GM21447 (cell line): ENCODE results near the gene OR6T1.

Source experiments
- ATAC-seq: cut with Tn5 transposase; IDR thresholded peaks from one replicate; pipeline ENCODE4 v1.9.1; 2021; ENCODE audit not compliant: unreplicated experiment

The OR6T1 gene, protein sequence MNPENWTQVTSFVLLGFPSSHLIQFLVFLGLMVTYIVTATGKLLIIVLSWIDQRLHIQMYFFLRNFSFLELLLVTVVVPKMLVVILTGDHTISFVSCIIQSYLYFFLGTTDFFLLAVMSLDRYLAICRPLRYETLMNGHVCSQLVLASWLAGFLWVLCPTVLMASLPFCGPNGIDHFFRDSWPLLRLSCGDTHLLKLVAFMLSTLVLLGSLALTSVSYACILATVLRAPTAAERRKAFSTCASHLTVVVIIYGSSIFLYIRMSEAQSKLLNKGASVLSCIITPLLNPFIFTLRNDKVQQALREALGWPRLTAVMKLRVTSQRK

DNA sequence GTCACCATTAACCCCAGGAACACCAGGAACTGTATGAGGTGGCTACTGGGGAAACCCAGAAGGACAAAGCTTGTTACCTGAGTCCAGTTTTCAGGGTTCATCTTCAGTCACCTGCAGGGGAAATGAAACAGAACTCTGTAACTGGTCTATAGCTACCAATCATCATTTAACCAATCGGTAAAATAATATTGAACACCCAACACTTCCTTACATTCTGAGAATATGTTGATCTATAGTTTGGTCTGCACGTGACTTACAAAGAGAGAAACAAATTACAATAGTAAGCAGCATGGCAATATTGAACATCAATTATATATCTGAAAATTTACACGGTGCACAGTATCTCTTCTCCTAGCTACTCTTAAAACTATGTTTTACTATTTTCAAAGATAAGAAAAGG, at the start of gene OR6T1:
Gene OR6T1, minus strand, starts transcription at position 101 of the 400 bp plus-strand sequence. Its CDS starts 0 bp downstream, at position 101.
- no peak for ATAC-seq

DNA sequence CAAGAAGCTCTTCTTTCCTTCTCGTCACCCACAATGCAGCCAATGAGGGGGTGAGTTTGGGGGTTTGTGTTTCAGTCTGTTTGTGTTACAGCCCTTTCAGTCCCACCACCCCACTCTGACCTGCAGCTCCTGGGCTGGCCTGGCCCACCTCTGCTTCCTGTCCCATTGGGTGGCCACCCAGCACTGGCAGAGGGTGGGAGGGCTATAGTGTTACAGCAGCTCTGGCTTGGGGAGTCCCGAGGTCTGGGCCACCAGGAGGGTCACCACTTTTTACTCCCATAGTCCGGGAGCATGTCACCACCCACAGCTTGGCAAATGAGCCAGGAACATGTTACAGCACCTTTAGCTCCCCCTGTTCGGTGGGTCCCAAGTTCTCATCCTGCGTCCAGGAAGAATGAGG, 35.7 kb upstream of the OR6T1 start:
- ATAC-seq, result no peak

DNA sequence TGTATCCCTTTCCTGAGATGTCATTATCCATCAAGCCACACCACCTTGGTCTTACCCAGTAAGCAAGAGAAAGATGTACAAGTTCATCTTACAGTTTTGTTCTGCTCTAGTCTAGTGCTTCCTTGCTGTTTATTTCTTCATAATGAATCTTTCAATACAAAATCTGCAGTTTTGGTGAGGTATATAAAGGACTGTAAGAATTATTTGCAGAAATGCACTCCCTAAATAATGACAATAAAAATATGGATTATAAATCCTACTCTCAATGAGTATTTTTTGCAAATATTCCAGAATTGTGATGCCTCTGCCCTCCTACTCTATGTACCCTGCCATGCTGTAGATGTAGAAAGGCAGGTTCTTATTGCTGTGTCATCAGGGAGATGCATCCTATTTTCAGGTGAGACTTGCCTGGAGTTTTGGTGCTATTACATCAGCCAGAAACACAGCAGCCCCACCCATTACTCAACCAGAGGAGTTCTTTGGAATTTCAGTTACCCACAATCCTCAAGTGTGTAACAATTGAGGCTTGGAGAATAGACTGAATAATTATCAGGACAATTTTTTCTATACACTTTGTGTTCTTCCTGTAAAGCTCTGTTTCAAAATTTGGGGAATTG, 34.2 kb upstream of the OR6T1 start, which contains the start of gene OR10S1:
Gene OR10S1, minus strand, starts transcription at position 51 of the 617 bp plus-strand sequence. CDS start 117 bp downstream, outside the sequence.
- no peak for ATAC-seq

DNA sequence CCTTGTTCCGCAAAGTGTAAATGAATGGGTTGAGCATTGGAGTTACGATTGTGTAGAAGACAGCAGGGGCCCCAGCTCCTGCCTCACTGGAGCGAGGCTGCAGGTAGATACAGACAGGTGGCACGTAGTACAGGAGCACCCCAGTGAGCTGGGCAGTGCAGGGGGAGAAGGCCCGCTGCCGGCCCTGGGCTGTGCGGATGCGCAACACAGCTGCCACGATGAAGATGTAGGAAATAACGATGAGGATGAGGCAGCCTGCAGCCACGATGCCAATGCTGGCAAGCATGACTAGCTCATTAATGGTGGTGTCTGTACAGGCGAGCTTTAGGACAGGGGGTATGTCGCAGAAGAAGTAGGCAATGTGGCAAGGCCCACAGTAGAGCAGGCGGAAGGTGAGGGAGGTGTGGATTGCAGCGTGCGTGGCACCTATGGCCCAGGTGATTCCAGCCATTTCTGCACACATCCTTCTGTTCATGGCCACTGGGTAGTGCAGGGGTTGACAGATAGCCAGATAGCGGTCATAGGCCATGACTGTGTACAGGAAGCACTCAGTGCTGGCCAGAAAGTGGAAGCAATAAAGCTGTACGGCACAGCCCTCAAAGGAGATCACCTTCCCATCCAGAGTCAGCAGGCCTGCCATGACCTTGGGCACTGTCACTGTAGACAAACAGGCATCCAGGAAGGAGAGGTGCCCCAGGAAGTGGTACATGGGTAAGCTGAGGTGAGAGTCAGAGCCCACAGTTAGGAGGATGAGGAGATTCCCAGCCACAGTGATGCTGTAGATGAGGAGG, 33.3 kb upstream of the OR6T1 start:
- no peak for ATAC-seq

DNA sequence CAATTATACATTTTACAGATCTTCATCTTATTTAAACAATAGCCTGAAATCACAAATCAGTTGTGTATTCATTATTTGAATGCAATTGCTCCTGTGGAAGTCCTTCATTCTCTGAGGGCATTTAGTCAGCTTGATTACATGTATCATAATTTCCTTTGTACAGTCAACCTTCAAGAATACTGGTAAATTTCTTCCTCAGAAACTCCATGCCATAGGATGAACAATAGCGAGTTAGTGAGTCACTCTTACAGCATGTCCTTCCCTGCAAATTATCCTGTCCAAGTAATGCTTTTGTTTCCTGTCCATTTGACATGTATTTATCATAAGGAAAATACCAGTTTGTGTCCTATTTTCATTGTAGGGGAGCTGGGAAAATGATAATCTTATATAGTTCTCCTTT, 30.2 kb upstream of the OR6T1 start:
- no peak for ATAC-seq

DNA sequence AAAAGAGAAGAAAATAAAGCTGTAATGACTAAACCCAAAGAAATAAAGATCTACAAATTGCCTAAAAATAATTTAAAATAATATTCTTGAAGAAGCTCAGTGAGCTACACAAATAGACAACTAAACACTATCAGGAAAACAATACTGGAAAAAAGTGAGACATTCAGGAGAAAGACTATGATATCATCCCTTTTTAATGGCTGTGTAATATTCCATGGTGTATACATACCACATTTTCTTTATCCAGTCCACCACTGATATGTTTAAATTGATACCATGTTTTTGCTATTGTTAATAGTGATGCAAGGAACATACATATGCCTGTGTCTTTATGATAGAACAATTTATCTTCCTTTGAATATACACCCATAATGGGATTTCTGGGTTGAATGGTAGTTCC, 13.1 kb upstream of the OR6T1 start:
- no peak for ATAC-seq

DNA sequence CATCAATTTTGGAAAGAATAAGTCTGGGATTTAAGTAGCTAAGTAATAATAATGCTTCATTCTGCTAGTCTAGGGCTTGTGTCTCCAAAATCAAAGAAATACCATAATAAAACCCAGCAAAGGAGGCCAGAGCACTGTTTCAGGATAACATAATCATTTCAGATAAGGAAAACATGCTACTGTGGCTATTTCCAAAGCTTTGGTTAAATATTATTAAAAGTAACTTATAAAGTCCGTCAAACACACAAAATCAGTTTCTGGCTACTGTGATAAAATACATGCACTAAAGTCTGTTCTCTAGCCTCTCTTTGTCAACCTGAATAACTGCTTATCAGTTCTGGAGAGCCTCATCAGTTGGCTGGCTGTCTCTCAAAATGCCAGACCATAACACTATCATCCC, 1.5 kb upstream of the OR6T1 start:
- ATAC-seq, result no peak

DNA sequence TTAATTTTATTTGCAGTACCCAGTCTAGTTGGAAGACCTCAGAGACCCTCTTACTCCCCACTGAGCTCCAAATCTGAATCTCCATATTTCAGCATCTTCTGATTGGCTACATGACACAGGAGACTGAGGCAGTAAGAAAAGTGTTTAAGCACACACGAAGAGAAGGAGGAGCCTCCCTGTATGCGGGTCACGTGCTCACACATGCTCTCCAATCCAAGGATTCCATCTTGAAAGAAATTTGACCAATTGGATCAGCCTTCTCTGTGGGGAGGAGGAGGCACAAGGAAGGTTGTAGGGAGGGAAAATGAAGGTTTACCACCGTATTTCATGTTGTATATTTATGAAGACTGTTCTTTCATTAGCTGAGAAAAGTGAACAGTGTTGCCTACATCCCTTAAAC, 1.2 kb downstream of the OR6T1 start:
- ATAC-seq, result no peak

DNA sequence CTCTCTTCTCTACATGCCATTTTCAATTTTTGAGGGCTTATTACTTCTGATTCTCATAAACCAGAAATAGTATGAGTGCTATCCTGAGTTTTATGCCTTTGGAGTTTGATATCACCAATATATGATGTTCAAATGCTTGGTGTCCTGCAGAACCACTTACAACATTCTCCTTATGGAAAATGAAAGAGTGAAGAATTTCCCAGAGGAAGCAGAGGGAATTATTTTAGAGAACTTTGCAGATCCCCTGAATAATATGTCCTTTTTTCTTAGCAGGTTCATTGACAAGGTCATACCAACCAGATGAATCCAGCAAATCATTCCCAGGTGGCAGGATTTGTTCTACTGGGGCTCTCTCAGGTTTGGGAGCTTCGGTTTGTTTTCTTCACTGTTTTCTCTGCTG, 4.3 kb downstream of the OR6T1 start, which contains the start of gene OR4D5:
Gene OR4D5, plus strand, starts transcription at position 301 of the 400 bp plus-strand sequence. Its CDS starts 0 bp downstream, at position 301.
- ATAC-seq, result no peak

DNA sequence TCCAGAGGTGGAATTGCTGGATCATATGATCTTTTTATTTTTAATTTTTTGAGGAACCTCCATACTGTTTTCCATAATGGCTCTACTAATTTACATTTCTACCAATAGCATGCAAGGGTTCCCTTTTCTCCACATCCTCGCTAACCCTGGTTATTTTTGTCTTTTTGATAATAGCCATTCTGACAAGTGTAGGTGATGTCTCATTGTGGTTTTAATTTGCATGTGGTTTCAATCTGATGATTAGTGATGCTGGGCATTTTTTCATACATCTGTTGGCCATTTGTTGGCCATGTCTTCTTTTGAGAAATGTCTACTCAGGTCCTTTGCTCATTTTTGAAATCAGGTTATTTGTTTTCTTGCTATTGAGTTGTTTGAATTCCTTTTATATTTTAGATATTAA, 19.6 kb downstream of the OR6T1 start:
- no peak for ATAC-seq

DNA sequence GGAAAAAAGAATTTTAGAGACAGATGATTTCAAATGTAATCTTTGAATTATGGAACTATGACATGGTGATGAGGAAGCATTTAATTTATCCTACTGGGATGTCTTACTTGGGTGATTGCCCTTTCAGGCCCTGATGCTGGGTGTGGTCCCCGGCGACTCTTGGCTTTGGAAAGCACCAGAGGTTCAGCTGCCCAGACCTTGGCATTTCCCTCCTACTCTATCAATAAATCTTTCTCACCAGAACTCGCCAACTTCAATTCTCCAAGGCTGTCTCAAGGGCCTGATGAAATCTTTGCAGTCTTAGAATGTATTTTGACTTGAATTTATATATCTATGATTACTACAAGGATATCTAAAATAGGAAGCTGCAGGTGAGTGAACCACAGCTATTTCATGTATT, 22.7 kb downstream of the OR6T1 start:
- ATAC-seq, result no peak

DNA sequence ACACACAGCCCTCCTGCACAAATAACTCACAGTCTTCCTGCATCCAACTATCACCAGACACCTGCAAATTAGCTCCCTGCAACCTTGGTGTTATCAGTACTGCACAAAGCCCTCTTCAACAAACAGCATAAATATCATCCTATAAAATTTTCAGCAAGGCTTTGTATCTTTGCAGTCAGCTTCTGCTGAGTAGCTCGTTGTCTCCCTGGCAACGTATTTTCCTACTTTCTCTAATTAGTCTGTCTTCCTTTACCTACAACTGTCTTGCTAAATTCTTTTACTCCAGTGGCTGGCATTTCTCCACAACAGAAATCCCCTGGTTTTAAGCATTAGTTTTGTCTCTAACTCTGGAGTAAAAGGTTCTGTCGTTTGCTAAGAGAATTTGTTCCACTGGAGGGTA, 37.8 kb downstream of the OR6T1 start:
- no peak for ATAC-seq

DNA sequence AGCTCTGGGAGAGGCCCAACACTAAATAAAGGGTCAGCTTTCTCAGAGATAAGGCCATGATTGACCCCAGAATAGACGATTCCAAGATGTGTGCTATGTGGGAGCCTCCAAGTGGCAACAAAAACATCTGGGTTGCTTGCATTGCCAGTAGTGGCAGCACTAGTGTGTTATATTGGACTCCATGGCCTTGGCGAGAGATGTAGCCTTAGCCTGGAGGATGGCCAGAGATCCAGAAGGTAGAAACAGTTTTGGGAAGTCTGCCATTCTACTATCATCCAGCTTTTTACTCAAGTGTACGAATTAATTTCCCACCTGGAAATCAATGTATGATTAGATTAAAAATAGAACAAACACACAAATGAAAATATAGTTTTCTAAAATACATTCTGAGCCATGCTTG, 38.7 kb downstream of the OR6T1 start:
- ATAC-seq, result no peak

DNA sequence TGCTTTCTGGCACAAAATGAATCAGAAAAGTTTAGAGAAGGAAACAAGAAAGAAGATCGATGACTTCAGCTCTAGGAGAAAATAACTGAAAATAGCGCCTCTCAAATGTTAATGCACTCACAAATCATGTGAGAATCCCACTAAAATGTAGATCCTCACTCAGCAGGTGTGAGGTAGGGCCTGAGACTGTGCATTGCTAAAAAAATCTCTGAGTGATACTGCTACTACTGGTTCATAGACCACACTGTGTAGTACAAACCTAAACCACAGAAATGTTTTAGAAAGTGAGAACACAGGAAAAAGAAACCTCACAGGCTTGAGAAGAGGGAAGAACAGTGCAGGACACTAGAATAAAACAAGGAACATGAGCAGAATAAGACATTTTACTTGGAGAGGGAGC, 39.7 kb downstream of the OR6T1 start:
- ATAC-seq, result peak; percentile 74

DNA sequence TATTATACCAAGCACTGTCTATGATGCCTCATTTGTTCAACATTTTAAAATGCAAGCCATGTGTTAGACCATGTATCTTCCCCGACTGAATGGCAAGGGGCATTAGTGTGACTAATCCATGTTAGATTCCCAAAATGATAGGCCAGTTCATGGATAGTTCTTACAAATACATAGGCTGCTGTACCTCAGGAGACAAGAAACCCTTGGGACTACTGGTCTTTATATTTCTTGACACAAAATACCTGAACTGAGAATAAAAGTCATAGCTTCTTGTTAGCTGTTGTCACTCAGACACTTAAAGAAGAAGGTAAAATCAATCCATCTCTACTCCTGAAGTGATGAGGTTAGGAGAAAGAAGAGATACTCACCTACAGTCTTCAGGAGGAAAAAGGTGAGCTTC, 41.8 kb downstream of the OR6T1 start, which contains the start of gene OR8D4:
Gene OR8D4, plus strand, starts transcription at position 301 of the 400 bp plus-strand sequence. CDS start 4,265 bp downstream, outside the sequence.
- ATAC-seq, result no peak

DNA sequence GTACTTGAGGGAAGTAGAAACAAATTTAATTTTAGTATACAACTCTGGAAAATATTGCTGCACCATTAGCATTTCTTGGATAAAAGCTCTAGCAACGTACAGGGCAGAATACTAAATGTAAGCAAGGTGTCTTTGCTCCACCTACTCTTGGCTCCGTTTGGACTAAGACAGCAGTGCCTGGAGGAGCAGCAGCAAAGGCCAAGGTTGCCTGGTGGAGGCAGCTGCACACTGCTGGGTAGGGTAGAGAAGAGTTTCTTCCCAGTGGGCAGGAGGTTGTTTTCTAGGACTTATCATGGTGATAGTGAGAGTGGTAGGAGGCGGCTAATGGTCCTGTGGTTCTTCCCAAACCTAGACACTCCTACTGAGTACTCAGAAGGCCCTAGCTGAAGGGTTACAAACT, 43.8 kb downstream of the OR6T1 start:
- no peak for ATAC-seq
